Heart left ventricle (tissue), 13 donors: ENCODE measurements around the gene CCDC170.

Source experiments
- CTCF ChIP-seq, 12 donors: fragments of 200-600 bp; sonication (generic) in 4 of 12; IDR thresholded peaks; one replicate each; pipeline versions ENCODE4 v1.5.0 to v1.8.0; 2018 to 2022; ENCODE audit warnings: antibody characterized with exemption in 12 of 12, mild to moderate bottlenecking in 5 of 12
- POLR2A ChIP-seq, 2 donors: fragments of 450-650 bp; IDR thresholded peaks; one replicate each; pipeline ENCODE4 v1.6.1; 2017; ENCODE audit warnings: antibody characterized with exemption in 2 of 2, mild to moderate bottlenecking in 2 of 2, moderate library complexity in 2 of 2
- donor health status: ischemic (EF 13 %, LVEDD 7.1; RV severe dilation, severe dysfunction).
- donor health status: DM: no; HTN: yes; CAD: no.
- donor health status: DM: no; HTN: no; CAD: no.
- donor health status: ischemic (EF 25% LVEDD 6.9; RV normal size, moderate dysfunction).
- donor health status: ischemic (EF 25% LVEDD 5.7; RV mildly dilated, moderate dysfunction).
- donor health status: ischemic (EF 35%, LVEDD 5.7; RV mildly dilated, moderate dysfunction).
- donor health status: nonischemic (EF 11% LVEDD 7.7; RV severe dilation, severe dysfunction).
- donor health status: DM: yes; HTN: yes; CAD: no.
- donor health status: PGD.
- donor health status: ischemic (EF 29% LVEDD 5.4; RV normal size, mild dysfunction).
- donor health status: nonischemic (EF 23%, LVEDD 6.1; RV moderate dilation, normal function).

DNA sequence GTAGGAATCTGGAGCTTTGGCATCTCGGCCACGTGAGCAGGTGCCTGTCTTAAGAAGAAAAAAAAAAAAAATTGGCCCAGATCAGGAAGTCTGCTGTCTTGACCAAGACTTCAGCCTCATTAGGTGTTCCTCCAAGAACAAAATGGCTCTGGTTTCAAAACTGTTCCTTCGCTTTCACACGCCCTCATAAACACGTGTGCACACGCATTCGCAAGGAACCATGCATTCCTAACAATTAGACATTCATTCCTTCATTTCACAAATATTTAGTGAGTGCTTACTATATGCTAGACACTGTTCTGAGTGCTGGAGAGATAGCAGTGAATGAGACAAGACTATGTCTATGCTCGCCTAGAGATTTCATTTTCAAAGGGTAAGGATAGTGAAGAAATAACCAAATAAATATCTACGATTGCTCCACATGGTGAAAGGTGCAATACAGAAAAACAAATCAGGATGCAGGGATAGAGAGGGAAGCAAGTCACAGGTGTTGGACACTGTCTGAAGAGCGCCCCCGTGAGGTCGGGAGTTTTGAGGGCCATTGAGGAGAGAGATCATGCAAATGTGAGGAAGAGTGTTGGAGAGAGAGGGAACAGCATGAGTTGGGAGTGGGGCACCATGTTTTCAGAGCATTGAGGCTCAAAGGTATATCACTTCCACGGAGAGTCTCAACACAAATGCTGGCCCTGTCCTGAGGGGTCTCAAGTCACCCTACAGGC, 53.3 kb downstream of the CCDC170 start:
- TF ChIP-seq CTCF (IDR thresholded peaks at IDR 0.05) = no peak
- TF ChIP-seq POLR2A (IDR thresholded peaks at IDR 0.05) = no peak
